IMR-90 (cell line): ENCODE measurements around the gene GLIPR1L2. TPM values are rescaled to one million over a fixed set of nuclear protein-coding genes. Genes with fewer than 3 reads are reported as not detected.

Experiments used
- ATAC-seq: fragments of 200-7000 bp; cut with Tn5 transposase; 2 replicates; pipeline ENCODE4 v1.9.1; 2020; ENCODE audit warnings: low read depth, mild to moderate bottlenecking, moderate library complexity
- BruUV-seq: library from RNA; stranded (reverse); fragments of 400-500 nt; replicated peaks from 2 replicates; lab custom pipeline; 2021; lab: Mats Ljungman, UMichigan
- CTCF ChIA-PET: fragments of 300-600 bp; formaldehyde crosslinking; extraction: SDS; loops from one replicate; lab custom pipeline; 2021; ENCODE audit warnings: antibody characterized with exemption; lab: Yijun Ruan, JAX
- POLR2A ChIA-PET: fragments of 300-600 bp; sonication (Branson Sonifier 250); formaldehyde crosslinking; loops from one replicate; lab custom pipeline; 2022; ENCODE audit warnings: antibody characterized with exemption; ENCODE audit not compliant: unreplicated experiment; lab: Charles Lee
- DNase-seq: peaks from one replicate; pipeline ENCODE4 v3.0.0; 2013
- H2AFZ ChIP-seq: replicated peaks from 2 replicates; pipeline ENCODE3; 2013; ENCODE audit warnings: low read length, mild to moderate bottlenecking; ENCODE audit not compliant: poor library complexity
- H2AK5ac ChIP-seq: 2 replicates; pipeline ENCODE4 v1.6.1; 2013; ENCODE audit warnings: low read depth, low read length, inconsistent platforms
- H2AK9ac ChIP-seq: replicated peaks from 2 replicates; pipeline ENCODE3; 2013; ENCODE audit warnings: mild to moderate bottlenecking, low read depth, low read length, moderate library complexity; ENCODE audit not compliant: poor library complexity
- H2BK120ac ChIP-seq: 2 replicates; pipeline ENCODE4 v1.6.1; 2013; ENCODE audit warnings: low read depth, low read length, inconsistent platforms
- H2BK15ac ChIP-seq: 3 replicates; pipeline ENCODE4 v1.6.1; 2013; ENCODE audit warnings: low read depth, low read length, inconsistent platforms
- H2BK20ac ChIP-seq: 2 replicates; pipeline ENCODE4 v1.6.1; 2013; ENCODE audit warnings: low read depth, mild to moderate bottlenecking, inconsistent platforms, low read length, moderate library complexity
- H2BK5ac ChIP-seq: 2 replicates; pipeline ENCODE4 v1.6.1; 2013; ENCODE audit warnings: mild to moderate bottlenecking, low read depth, low read length, inconsistent platforms; ENCODE audit not compliant: poor library complexity, severe bottlenecking
- H3K14ac ChIP-seq: replicated peaks from 2 replicates; pipeline ENCODE4 v1.6.1; 2013; ENCODE audit warnings: low read depth, low read length, inconsistent platforms
- H3K18ac ChIP-seq: 2 replicates; pipeline ENCODE4 v1.6.1; 2013; ENCODE audit warnings: low read depth, low read length, control low read depth
- H3K23ac ChIP-seq: 2 replicates; pipeline ENCODE4 v1.6.1; 2013; ENCODE audit warnings: low read depth, low read length, inconsistent platforms
- H3K27ac ChIP-seq: 2 replicates; pipeline ENCODE4 v1.5.1; 2013; ENCODE audit warnings: mild to moderate bottlenecking, control low read depth, low read length; ENCODE audit not compliant: insufficient read depth
- H3K27me3 ChIP-seq: 2 replicates; pipeline ENCODE4 v1.6.1; 2013; ENCODE audit warnings: low read length; ENCODE audit not compliant: control insufficient read depth, insufficient read depth
- H3K36me3 ChIP-seq: 2 replicates; pipeline ENCODE4 v1.6.1; 2013; ENCODE audit warnings: low read length, mixed read lengths; ENCODE audit not compliant: control insufficient read depth, insufficient read depth
- H3K4ac ChIP-seq: 2 replicates; pipeline ENCODE4 v1.6.1; 2013; ENCODE audit warnings: low read depth, low read length, inconsistent platforms
- H3K4me1 ChIP-seq: 2 replicates; pipeline ENCODE4 v1.6.1; 2013; ENCODE audit warnings: low read length, mixed read lengths; ENCODE audit not compliant: control insufficient read depth, insufficient read depth
- H3K4me2 ChIP-seq: 2 replicates; pipeline ENCODE4 v1.6.1; 2013; ENCODE audit warnings: low read depth, mild to moderate bottlenecking, control low read depth, low read length, moderate library complexity
- H3K4me3 ChIP-seq: 2 replicates; pipeline ENCODE4 v1.5.1; 2013; ENCODE audit warnings: low read depth, mild to moderate bottlenecking, control low read depth, low read length, moderate library complexity; ENCODE audit not compliant: insufficient read depth
- H3K56ac ChIP-seq: 2 replicates; pipeline ENCODE4 v1.6.1; 2013; ENCODE audit warnings: low read length, inconsistent platforms; ENCODE audit not compliant: insufficient read depth; ENCODE audit errors: extremely low read depth
- H3K79me1 ChIP-seq, 2 experiments: 2 replicates each; pipeline ENCODE4 v1.6.1; 2013; ENCODE audit warnings: low read length in 2 of 2, inconsistent platforms in 1 of 2, low read depth in 1 of 2
- H3K9ac ChIP-seq: 2 replicates; pipeline ENCODE4 v1.6.1; 2013; ENCODE audit warnings: low read depth, low read length, control low read depth
- H3K9me1 ChIP-seq: 2 replicates; pipeline ENCODE4 v1.6.1; 2013; ENCODE audit warnings: low read length, inconsistent platforms; ENCODE audit not compliant: insufficient read depth
- H3K9me3 ChIP-seq: 2 replicates; pipeline ENCODE4 v1.6.1; 2013; ENCODE audit warnings: low read length; ENCODE audit not compliant: control insufficient read depth, insufficient read depth
- H4K20me1 ChIP-seq: 2 replicates; pipeline ENCODE4 v1.6.1; 2013; ENCODE audit warnings: low read length, inconsistent platforms; ENCODE audit not compliant: insufficient read depth
- H4K5ac ChIP-seq: 2 replicates; pipeline ENCODE4 v1.6.1; 2013; ENCODE audit warnings: mild to moderate bottlenecking, low read depth, low read length, control low read depth
- H4K8ac ChIP-seq, 2 experiments: 2 replicates each; pipeline ENCODE4 v1.6.1; 2013; ENCODE audit warnings: low read depth in 2 of 2, low read length in 2 of 2, control low read depth in 1 of 2, inconsistent platforms in 1 of 2
- H4K91ac ChIP-seq: 2 replicates; pipeline ENCODE4 v1.6.1; 2013; ENCODE audit warnings: low read depth, low read length, inconsistent platforms; ENCODE audit not compliant: insufficient read depth
- BHLHE40 ChIP-seq: fragments of 150-350 bp; IDR thresholded peaks from 2 replicates; pipeline ENCODE4 v1.6.1; 2016; ENCODE audit warnings: mild to moderate bottlenecking, low read depth, low read length
- CEBPB ChIP-seq: IDR thresholded peaks from 2 replicates; pipeline ENCODE4 v1.6.1; 2012; ENCODE audit warnings: low read depth, low read length, improper control_type of control experiment
- CHD1 ChIP-seq: IDR thresholded peaks from 2 replicates; pipeline ENCODE4 v1.6.1; 2012; ENCODE audit warnings: low read depth, low read length, improper control_type of control experiment
- FOS ChIP-seq: fragments of 150-350 bp; IDR thresholded peaks from 2 replicates; pipeline ENCODE4 v1.6.1; 2016; ENCODE audit warnings: low read depth, low read length
- MAFK ChIP-seq: IDR thresholded peaks from 2 replicates; pipeline ENCODE4 v1.6.1; 2012; ENCODE audit warnings: low read depth, low read length, improper control_type of control experiment
- MAZ ChIP-seq: IDR thresholded peaks from 2 replicates; pipeline ENCODE4 v1.6.1; 2012; ENCODE audit warnings: low read depth, mild to moderate bottlenecking, low read length, improper control_type of control experiment, moderate library complexity, borderline replicate concordance
- MXI1 ChIP-seq: IDR thresholded peaks from 2 replicates; pipeline ENCODE4 v1.6.1; 2012; ENCODE audit warnings: low read depth, mild to moderate bottlenecking, low read length, moderate library complexity, borderline replicate concordance
- NFE2L2 ChIP-seq: fragments of 150-350 bp; IDR thresholded peaks from 2 replicates; pipeline ENCODE4 v1.6.1; 2016; ENCODE audit warnings: low read depth, mild to moderate bottlenecking, low read length
- POLR2A ChIP-seq: IDR thresholded peaks from 2 replicates; pipeline ENCODE4 v1.6.1; 2012; ENCODE audit warnings: mild to moderate bottlenecking, low read depth, low read length
- RAD21 ChIP-seq: IDR thresholded peaks from 2 replicates; pipeline ENCODE4 v1.6.1; 2012; ENCODE audit warnings: low read length, improper control_type of control experiment
- RFX5 ChIP-seq: IDR thresholded peaks from 2 replicates; pipeline ENCODE4 v1.8.0; 2012; ENCODE audit warnings: low read depth, mild to moderate bottlenecking, low read length, moderate library complexity
- whole genome bisulfite sequencing, 2 experiments: methylation state at CpG; one replicate each; pipeline versions ENCODE4 v1.1.5 to v1.1.7; 2013; ENCODE audit warnings: missing lambda C conversion rate in 2 of 2; ENCODE audit not compliant: insufficient read length in 1 of 2; ENCODE audit errors: extremely low coverage in 2 of 2; 5-methylcytosine and 5-hydroxymethylcytosine counted together
- dilution Hi-C: fragments of 300-500 bp; cut with HindIII; formaldehyde crosslinking; loops from one replicate; pipeline ENCODE4 v1.14.3; 2018; ENCODE audit warnings: low sequenced_read_pairs; ENCODE audit not compliant: unreplicated experiment
- in situ Hi-C: fragments of 300-500 bp; cut with MboI; formaldehyde crosslinking; loops from 3 replicates; pipeline ENCODE4 v1.14.3; 2019; ENCODE audit warnings: low sequenced_read_pairs, inconsistent platforms, mixed read lengths
- intact Hi-C: fragments of 100-400 bp; cut with micrococcal nuclease; formaldehyde crosslinking; loops from 2 replicates; pipeline ENCODE4 v1.10.0; 2022
- polyA plus RNA-seq, 3 experiments: library from polyadenylated mRNA; depleted of rRNA; stranded (reverse); fragments of >200 nt; gene quantifications; 2 replicates each; pipeline ENCODE4 v1.2.3, GENCODE V29; 2012; ENCODE audit warnings: low replicate concordance in 1 of 3
- total RNA-seq: library from RNA; depleted of rRNA; stranded (reverse); fragments of >200 nt; gene quantifications from 2 replicates; pipeline ENCODE4 v1.2.3, GENCODE V29; 2012
- TF ChIP-seq, protein P1 (sequence below): conservative IDR thresholded peaks from 2 replicates; pipeline ENCODE4 v1.5.1; 2012; ENCODE audit warnings: mild to moderate bottlenecking, low read depth, low read length, improper control_type of control experiment
- TF ChIP-seq, protein P2 (sequence below): fragments of 150-350 bp; IDR thresholded peaks from 2 replicates; pipeline ENCODE4 v1.6.1; 2017; ENCODE audit warnings: mild to moderate bottlenecking, antibody characterized with exemption, low read length, low read depth

The GLIPR1L2 gene
- total and polyA plus RNA-seq, 2 of the 4 experiments (the other 2 are of a cell fraction): 0.07 TPM; not detected in 1

DNA sequence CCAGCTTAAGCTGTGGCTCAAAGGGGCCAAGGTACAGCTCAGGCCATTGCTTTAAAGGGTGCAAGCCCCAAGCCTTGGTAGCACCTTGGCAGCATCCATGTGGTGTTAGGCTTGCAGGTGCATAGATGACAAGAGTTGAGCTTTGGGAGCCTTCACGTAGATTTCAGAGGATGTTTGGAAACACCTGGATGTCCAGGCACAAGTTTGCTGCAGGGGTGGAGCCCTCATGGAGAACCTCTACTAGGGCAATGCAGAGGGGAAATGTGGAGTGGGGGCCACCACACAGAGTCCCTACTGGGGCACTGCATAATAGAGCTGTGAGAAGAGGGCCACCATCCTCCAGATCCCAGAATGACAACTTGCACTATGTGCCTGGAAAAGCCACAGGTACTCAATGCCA, 37.9 kb downstream of the GLIPR1L2 start:
- DNase-seq (no peak), ATAC-seq (no peak)
- H3K4me1 ChIP-seq: no peaks in the 10 kb centered on the region
- no peak overlapping the region for H2BK20ac ChIP-seq
- H3K56ac ChIP-seq: no peak overlapping the region
- no peak overlapping the region for H2BK15ac ChIP-seq
- peaks cover 12% of the 10 kb centered on the region for H3K9me3 ChIP-seq
- no peak overlapping the region for H4K91ac ChIP-seq
- H2AK9ac ChIP-seq: no peak overlapping the region
- H2BK120ac ChIP-seq: no peak overlapping the region
- no TSS peak for BruUV-seq
- dilution Hi-C loops (no loop called here), intact Hi-C loops (no loop called here), in situ Hi-C loops (no loop called here)
- no peak overlapping the region for H3K18ac ChIP-seq
- H3K4me3 ChIP-seq: no peak overlapping the region
- H2AFZ ChIP-seq: no peak overlapping the region
- H4K8ac ChIP-seq: no peak overlapping the region
- TF ChIP-seq POLR2A (no peak), RAD21 (no peak), MAZ (no peak), NFE2L2 (no peak), RFX5 (no peak), CHD1 (no peak), BHLHE40 (no peak), CEBPB (no peak), FOS (no peak), MXI1 (no peak), MAFK (no peak)
- TF ChIP-seq, protein P1, sequence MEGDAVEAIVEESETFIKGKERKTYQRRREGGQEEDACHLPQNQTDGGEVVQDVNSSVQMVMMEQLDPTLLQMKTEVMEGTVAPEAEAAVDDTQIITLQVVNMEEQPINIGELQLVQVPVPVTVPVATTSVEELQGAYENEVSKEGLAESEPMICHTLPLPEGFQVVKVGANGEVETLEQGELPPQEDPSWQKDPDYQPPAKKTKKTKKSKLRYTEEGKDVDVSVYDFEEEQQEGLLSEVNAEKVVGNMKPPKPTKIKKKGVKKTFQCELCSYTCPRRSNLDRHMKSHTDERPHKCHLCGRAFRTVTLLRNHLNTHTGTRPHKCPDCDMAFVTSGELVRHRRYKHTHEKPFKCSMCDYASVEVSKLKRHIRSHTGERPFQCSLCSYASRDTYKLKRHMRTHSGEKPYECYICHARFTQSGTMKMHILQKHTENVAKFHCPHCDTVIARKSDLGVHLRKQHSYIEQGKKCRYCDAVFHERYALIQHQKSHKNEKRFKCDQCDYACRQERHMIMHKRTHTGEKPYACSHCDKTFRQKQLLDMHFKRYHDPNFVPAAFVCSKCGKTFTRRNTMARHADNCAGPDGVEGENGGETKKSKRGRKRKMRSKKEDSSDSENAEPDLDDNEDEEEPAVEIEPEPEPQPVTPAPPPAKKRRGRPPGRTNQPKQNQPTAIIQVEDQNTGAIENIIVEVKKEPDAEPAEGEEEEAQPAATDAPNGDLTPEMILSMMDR: no peak
- TF ChIP-seq, protein P2, sequence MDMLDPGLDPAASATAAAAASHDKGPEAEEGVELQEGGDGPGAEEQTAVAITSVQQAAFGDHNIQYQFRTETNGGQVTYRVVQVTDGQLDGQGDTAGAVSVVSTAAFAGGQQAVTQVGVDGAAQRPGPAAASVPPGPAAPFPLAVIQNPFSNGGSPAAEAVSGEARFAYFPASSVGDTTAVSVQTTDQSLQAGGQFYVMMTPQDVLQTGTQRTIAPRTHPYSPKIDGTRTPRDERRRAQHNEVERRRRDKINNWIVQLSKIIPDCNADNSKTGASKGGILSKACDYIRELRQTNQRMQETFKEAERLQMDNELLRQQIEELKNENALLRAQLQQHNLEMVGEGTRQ: no peak
- no peak overlapping the region for H3K27ac ChIP-seq
- WGBS, 2 experiments: 43% methylated on average over 1 of the region's 1 CpG; no CpG with 5 or more reads in 1 of the 2 experiments
- no peak overlapping the region for H3K23ac ChIP-seq
- no peak overlapping the region for H3K4me2 ChIP-seq
- ChIA-PET POLR2A (no interaction called here), CTCF (no interaction called here)
- H2AK5ac ChIP-seq: no peak overlapping the region
- H3K4ac ChIP-seq: no peak overlapping the region
- no peaks in the 10 kb centered on the region for H4K20me1 ChIP-seq
- no peaks in the 10 kb centered on the region for H3K36me3 ChIP-seq
- H3K14ac ChIP-seq: no peak overlapping the region
- no peak overlapping the region for H3K9ac ChIP-seq
- H3K27me3 ChIP-seq: no peaks in the 10 kb centered on the region
- H3K9me1 ChIP-seq: no peaks in the 10 kb centered on the region
- no peak overlapping the region for H2BK5ac ChIP-seq
- H4K5ac ChIP-seq: no peak overlapping the region
- no peaks in the 10 kb centered on the region for H3K79me1 ChIP-seq
